ENCODE results near the gene RNF133.

Gene RNF133, protein sequence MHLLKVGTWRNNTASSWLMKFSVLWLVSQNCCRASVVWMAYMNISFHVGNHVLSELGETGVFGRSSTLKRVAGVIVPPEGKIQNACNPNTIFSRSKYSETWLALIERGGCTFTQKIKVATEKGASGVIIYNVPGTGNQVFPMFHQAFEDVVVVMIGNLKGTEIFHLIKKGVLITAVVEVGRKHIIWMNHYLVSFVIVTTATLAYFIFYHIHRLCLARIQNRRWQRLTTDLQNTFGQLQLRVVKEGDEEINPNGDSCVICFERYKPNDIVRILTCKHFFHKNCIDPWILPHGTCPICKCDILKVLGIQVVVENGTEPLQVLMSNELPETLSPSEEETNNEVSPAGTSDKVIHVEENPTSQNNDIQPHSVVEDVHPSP

GRCh38 chr7:122699017-122699416, at the start of gene RNF133:
Gene RNF133, minus strand, starts transcription at chr7:122699117. Its CDS starts 199 bp downstream, at chr7:122698918.
- no peak for TF ChIP-seq CTCF (IDR thresholded peaks at IDR 0.05)

DNA sequence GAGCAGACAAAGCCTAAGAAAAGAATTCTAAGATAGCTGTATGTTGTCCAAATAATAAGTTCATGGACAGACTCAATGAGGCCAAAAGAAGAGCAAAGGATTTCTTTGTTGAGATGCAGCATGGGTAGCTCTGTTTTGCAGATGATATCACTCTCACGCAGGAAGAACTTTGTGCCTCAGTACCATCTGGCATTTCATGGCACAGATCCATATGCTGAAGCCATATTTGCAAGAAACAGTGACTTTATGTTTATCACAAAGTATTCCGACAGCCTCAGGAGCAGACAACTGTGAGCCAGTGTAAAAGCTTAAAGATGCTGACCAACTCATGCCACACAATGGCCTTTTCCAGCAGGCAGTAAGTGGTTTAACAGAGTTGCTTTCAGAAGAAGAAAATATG, 49.3 kb upstream of the RNF133 start:
- no peak for TF ChIP-seq CTCF (IDR thresholded peaks at IDR 0.05)

GRCh38 chr7:122746948-122747347, 48.0 kb upstream of the RNF133 start:
- TF ChIP-seq CTCF (IDR thresholded peaks at IDR 0.05) = no peak

DNA sequence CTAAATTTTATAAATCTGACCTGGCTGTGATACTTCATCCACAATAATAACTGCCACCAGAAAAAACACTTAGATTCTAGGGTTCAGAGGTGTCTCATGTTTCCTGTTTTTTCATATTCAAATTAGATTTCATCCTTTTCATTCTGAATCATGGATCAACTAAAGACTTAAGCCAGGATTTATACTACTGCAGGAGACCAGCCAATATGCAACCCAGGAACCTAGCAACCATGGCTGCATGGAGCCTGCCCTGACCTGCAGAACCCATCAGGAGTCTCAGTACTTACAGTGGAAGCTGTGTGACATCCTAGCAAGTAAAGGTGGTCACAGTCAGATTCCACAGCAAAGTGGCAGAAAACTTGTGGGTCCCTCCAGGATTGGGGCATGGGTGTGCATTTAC, 44.3 kb upstream of the RNF133 start:
- no peak for TF ChIP-seq CTCF (IDR thresholded peaks at IDR 0.05)

- no peak for TF ChIP-seq CTCF (IDR thresholded peaks at IDR 0.05)
Measured at GRCh38 chr7:122738947-122739346, 40.0 kb upstream of the RNF133 start.

GRCh38 chr7:122736183-122736582, 37.3 kb upstream of the RNF133 start:
- TF ChIP-seq CTCF (IDR thresholded peaks at IDR 0.05) = no peak

GRCh38 chr7:122727759-122728158, 28.8 kb upstream of the RNF133 start:
- no peak for TF ChIP-seq CTCF (IDR thresholded peaks at IDR 0.05)

DNA sequence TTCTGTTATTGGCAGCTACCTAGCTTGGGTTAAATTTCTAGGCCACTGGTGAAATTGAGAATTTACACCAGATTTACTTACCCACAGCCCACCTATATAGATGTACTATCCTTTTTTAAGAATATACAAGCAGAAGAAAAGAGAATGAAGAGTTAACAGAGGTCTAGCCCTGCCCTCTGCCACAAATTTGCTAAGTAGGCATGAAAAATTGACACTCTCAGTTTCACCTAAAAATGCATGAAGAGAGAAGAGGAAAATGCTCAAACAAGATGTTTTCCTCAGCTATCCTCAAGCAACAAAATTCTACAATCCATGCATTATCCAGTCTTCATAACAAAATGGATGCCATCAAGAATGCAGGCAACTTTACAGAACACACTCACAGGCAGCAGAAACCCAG, 28.4 kb upstream of the RNF133 start:
- TF ChIP-seq CTCF (IDR thresholded peaks at IDR 0.05) = no peak

Data from LNCAP (cell line).